Measurements from ENCODE around the gene ATG10.

ATG10 gene

DNA sequence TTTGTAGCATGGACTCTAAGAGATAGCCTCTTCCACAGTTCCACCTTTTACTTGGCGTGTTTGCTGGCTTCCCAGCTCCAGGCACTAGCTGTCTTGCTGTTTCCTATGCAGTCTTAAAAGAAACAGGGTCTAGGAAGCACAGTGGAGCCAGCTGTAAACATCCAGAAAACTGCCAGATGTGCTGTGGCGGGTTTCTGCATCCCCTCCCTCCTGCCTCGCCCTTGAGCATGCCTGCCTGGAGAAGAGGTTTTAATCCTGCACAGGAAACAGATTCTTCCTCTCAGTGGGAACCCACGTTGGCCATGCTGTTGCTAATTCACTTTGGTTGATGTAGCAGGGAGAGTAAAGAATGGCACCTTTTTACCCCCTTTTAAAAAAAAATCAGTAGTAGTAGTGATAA is 185.1 kb downstream of the ATG10 start:
- H3K27ac ChIP-seq: no peak overlapping the region
- H4K20me1 ChIP-seq: no peaks in the 10 kb centered on the region
- no peak for TF ChIP-seq Cebpa-rat (IDR thresholded peaks at IDR 0.05)
- H3K9me3 ChIP-seq: no peaks in the 10 kb centered on the region
- no peaks in the 10 kb centered on the region for H3K4me1 ChIP-seq
- no peak overlapping the region for H3K4me2 ChIP-seq
- H3K4me3 ChIP-seq: no peak overlapping the region
- H3K27me3 ChIP-seq: no peaks in the 10 kb centered on the region
- no peak overlapping the region for H3K9ac ChIP-seq
- no peaks in the 10 kb centered on the region for H3K36me3 ChIP-seq

DNA sequence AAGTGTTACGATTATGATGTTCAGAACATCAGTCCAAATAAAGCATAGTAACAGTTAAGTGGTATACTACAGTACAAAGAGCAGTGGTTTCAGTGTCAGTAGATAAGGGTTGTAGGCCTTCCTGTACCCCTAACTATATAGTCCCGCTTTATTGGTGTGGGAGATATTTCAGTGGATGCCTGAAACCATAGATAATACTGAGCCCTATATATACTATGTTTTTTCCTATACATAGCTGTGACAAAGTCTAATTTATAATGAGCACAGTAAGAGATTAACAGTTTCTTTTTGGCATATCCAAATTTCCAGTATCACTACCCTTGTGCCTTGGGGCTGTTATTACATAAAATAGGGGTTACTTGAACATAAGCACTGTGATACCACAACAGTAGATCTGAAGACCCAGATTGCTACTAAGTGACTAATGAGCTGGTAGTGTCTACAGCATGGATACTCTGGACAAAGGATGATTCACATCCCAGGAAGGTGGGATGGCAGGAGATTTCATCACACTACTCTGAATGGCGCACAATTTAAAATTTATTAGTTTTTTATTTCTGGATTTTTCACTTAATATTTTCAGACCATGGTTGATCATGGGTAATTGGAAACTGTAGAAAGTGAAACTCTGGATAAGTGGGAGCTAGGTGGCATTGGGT is 187.1 kb downstream of the ATG10 start:
- no peaks in the 10 kb centered on the region for H3K27me3 ChIP-seq
- H3K27ac ChIP-seq: no peak overlapping the region
- no peak overlapping the region for H3K4me2 ChIP-seq
- no peaks in the 10 kb centered on the region for H3K9me3 ChIP-seq
- H3K36me3 ChIP-seq: no peaks in the 10 kb centered on the region
- no peak overlapping the region for H3K4me3 ChIP-seq
- no peak overlapping the region for H3K9ac ChIP-seq
- no peaks in the 10 kb centered on the region for H3K4me1 ChIP-seq
- no peak for TF ChIP-seq Cebpa-rat (IDR thresholded peaks at IDR 0.05)
- no peaks in the 10 kb centered on the region for H4K20me1 ChIP-seq

DNA sequence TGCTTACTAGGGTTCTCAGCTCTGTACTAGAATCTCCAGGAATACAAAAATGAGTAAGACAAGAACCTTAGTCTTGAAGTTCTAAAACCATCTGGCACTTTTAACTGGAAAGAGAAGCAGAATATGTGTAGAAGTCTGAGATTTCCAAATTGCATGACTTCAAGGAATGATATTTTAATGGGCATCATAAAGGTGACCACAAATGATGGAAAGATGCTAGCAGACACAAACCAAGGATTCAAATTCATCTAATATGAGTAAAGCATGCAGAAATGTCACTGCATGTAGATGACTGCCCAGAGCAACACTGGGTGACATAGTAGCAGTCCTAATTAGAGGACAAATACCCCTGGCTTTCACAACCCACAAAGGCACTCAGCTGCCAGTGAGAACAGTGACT is 189.1 kb downstream of the ATG10 start:
- Histone ChIP-seq H3K27ac (no peak overlapping the region), H3K4me2 (no peak overlapping the region), H3K27me3 (no peaks in the 10 kb centered on the region), H3K9me3 (no peaks in the 10 kb centered on the region), H4K20me1 (no peaks in the 10 kb centered on the region), H3K9ac (no peak overlapping the region), H3K36me3 (no peaks in the 10 kb centered on the region), H3K4me1 (no peaks in the 10 kb centered on the region), H3K4me3 (no peak overlapping the region)
- no peak for TF ChIP-seq Cebpa-rat (IDR thresholded peaks at IDR 0.05)

DNA sequence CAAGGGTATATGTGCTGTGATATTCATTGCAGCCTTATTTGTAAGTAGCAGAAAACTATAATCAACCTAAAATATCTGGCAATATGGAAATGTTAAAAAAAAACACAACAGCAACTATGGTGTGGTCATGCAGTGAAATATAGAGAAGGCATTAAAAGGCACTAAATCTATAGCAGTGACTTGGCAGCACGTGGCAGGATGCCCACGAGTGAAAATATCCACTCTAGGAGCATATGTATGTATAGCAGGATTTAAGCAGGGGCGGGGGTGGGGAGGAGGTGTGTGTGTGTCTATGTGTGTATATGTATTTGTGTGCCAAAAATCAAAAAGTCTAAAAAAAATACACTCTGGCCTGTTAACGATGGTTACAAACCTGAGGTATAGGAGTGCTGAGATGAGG is 190.8 kb downstream of the ATG10 start:
- Histone ChIP-seq H3K27me3 (no peaks in the 10 kb centered on the region), H3K9me3 (no peaks in the 10 kb centered on the region), H3K9ac (no peak overlapping the region), H3K4me2 (no peak overlapping the region), H3K4me1 (no peaks in the 10 kb centered on the region), H4K20me1 (no peaks in the 10 kb centered on the region), H3K4me3 (no peak overlapping the region), H3K27ac (no peak overlapping the region), H3K36me3 (no peaks in the 10 kb centered on the region)
- TF ChIP-seq Cebpa-rat (IDR thresholded peaks at IDR 0.05): no peak

DNA sequence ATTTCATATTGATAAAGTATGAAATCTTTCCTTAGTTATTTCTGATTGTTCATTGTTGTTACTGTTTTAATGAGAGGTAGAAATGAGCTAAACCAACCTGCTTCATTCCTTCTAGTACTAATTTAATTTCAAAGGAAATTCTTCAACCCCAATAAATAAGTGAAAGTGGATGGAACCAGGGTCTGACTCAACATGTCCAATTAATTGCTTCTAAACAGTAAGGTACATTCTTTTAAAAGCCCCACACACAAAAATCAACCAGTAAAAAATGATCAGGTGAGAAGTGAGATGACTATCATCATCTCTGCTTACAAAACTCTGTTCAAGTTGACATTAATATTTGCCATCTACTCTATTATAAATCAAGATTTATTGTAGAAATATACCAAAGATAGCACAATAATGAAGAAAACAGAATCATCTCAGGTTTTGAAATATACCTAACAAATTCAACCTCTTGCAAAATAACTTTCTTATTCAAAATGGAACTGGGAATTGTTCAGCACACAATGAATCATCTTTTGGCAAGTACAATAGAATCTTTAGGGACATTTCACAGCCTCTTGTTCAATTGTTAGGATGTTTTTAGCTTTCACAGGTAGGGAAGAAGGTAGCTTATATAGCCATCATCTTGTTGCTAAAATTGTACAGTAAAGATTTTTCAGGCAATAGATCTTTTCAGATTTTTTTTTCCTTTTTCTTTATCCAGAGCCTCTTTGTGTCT is 191.8 kb downstream of the ATG10 start:
- TF ChIP-seq Cebpa-rat (IDR thresholded peaks at IDR 0.05): no peak
- Histone ChIP-seq H3K9ac (no peak overlapping the region), H3K4me2 (no peak overlapping the region), H3K4me3 (no peak overlapping the region), H3K27me3 (no peaks in the 10 kb centered on the region), H3K9me3 (no peaks in the 10 kb centered on the region), H4K20me1 (no peaks in the 10 kb centered on the region), H3K36me3 (no peaks in the 10 kb centered on the region), H3K4me1 (no peaks in the 10 kb centered on the region), H3K27ac (no peak overlapping the region)

DNA sequence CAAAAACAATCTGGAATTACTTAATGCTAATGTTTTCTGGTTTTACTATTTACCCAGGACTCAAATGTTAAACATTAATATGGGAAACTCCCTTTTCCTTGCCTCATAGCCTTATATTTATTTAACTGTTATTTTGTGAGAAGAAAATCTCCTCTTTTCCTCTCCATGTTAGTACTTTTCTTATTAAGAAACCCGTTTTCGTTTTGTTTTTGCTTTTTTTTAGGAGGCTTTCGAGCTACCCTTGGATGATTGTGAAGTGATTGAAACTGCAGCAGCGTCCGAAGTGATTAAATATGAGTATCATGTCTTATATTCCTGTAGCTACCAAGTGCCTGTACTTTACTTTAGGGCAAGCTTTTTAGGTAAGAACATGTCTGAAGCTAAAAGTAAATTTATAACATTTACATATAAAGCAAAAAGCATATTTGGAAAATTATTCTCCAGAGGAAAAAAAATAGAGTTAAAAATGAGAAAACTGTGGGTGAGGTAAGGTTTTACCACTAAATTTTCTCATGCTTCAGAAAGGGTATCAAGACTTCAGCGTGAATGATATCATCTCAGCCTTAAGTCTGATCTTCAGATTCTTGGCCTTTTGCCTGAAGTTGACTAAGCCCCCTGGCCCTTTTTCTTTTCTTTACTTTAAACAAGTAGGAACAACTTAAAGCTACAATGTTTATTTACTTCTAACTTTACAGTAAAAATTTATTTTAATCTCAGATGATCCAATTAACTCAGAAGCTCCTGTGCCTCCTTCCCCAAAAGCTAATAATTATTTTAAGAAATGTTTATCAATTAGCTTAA is 192.6 kb downstream of the ATG10 start:
- no peak overlapping the region for H3K4me2 ChIP-seq
- no peaks in the 10 kb centered on the region for H3K36me3 ChIP-seq
- no peaks in the 10 kb centered on the region for H3K4me1 ChIP-seq
- H3K27me3 ChIP-seq: no peaks in the 10 kb centered on the region
- H3K9me3 ChIP-seq: no peaks in the 10 kb centered on the region
- TF ChIP-seq Cebpa-rat (IDR thresholded peaks at IDR 0.05): no peak
- no peak overlapping the region for H3K9ac ChIP-seq
- no peak overlapping the region for H3K4me3 ChIP-seq
- H3K27ac ChIP-seq: no peak overlapping the region
- H4K20me1 ChIP-seq: no peaks in the 10 kb centered on the region

DNA sequence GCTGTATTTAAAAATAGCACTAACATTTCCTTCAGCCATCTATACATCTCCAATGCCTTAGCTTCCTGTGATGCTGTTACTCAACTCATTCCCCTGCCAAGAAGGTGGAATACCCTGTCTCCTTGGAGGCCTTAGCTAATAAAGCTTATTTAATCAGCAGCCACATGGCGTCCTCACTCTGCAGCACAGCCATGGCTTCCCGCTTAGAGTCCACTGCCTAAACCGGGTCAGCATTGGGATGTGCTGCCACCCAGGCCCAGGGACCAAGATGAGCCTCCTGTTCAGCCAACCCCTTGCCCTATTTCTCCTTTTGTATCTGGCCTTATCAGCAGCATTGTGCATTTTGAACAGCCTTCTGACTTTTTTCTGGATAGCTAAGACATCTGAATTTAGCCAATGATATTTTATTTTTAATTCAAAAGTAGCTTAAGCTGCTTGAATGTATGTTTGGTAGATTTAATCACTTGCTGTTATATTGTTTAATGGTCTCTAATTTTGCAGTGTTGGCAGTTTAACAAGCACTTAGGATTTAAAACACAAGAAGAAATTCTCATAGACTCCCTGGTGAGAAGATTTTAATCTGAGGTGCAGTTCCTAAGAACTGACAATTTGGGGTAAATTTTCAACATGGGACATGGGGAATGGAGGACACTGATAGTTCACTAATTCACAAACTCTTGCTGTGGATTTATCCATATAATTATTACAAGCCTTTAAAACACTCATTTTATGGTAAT is 193.3 kb downstream of the ATG10 start:
- Histone ChIP-seq H3K9ac (no peak overlapping the region), H3K36me3 (no peaks in the 10 kb centered on the region), H4K20me1 (no peaks in the 10 kb centered on the region), H3K4me3 (no peak overlapping the region), H3K27ac (no peak overlapping the region), H3K4me1 (no peaks in the 10 kb centered on the region), H3K4me2 (no peak overlapping the region), H3K9me3 (no peaks in the 10 kb centered on the region), H3K27me3 (no peaks in the 10 kb centered on the region)
- no peak for TF ChIP-seq Cebpa-rat (IDR thresholded peaks at IDR 0.05)

DNA sequence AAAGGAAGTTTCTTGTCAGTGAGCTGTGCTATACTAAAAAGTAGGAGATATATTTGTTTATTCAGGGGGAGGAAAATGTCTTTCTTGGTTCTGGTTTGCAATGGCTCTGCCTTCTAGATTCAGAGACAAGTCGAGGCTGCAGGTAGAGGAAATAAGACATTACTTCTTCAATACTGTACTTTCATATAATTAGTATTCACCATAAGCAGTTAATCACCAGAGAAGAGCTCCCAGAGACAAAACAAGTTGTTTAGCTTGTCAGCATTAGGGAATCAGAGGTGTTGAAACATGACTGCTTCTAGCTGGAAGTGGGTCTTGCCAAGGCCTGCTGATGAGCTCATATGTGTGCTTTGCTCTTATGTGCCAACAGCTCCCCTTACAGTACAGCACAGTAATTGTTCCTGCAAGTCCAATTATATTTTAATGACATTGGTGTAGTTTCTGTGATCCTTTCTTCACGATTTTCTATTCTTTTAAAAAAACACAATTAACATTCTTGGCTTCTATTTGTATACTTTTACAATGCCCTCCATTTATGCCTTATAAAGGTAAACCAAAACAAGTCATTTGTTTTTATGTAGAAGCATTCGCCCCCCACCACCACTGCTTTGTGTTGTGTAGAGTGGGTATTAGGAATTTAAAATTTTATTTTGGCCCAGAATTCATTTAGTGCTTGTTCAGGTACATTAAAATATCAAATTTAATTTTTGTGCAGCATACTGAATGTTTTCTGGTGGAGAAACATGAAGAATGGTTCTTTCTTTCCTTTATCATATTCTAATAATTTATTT is 194.1 kb downstream of the ATG10 start:
- no peaks in the 10 kb centered on the region for H3K4me1 ChIP-seq
- H4K20me1 ChIP-seq: no peaks in the 10 kb centered on the region
- no peaks in the 10 kb centered on the region for H3K27me3 ChIP-seq
- no peaks in the 10 kb centered on the region for H3K36me3 ChIP-seq
- no peak overlapping the region for H3K4me2 ChIP-seq
- H3K27ac ChIP-seq: no peak overlapping the region
- no peaks in the 10 kb centered on the region for H3K9me3 ChIP-seq
- TF ChIP-seq Cebpa-rat (IDR thresholded peaks at IDR 0.05): no peak
- no peak overlapping the region for H3K4me3 ChIP-seq
- no peak overlapping the region for H3K9ac ChIP-seq

DNA sequence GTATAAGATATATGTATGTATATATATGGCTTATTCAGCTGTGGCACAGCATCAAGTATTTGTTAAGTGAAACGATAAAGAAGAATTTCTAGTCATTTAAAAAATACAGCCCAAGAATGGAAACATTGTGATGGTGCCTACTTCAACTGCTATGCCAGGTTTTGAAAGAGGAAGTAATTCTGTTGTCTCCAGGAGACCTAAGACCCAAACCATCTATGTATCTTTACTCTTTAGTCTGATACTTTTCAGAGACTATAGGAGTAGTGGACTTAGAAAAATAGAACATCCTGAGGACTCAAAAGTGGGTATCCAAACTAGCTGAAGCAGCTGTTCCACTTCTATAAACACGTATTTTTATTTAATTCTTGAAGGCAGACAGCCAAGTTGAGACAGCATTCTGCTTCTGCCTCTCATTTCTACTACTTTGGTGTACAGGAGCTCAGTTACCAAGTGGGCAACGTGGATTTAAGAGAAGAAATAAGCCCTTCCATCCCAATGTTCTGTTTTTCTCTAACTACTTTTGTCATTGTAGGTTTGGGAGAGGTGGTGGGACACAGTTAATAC is 195.6 kb downstream of the ATG10 start:
- no peaks in the 10 kb centered on the region for H3K4me1 ChIP-seq
- H3K27ac ChIP-seq: no peak overlapping the region
- no peaks in the 10 kb centered on the region for H3K9me3 ChIP-seq
- H4K20me1 ChIP-seq: no peaks in the 10 kb centered on the region
- H3K4me2 ChIP-seq: no peak overlapping the region
- TF ChIP-seq Cebpa-rat (IDR thresholded peaks at IDR 0.05): no peak
- H3K4me3 ChIP-seq: no peak overlapping the region
- H3K27me3 ChIP-seq: no peaks in the 10 kb centered on the region
- no peak overlapping the region for H3K9ac ChIP-seq
- no peaks in the 10 kb centered on the region for H3K36me3 ChIP-seq
